ENCODE data around the gene DPH1.

Gene DPH1

DNA sequence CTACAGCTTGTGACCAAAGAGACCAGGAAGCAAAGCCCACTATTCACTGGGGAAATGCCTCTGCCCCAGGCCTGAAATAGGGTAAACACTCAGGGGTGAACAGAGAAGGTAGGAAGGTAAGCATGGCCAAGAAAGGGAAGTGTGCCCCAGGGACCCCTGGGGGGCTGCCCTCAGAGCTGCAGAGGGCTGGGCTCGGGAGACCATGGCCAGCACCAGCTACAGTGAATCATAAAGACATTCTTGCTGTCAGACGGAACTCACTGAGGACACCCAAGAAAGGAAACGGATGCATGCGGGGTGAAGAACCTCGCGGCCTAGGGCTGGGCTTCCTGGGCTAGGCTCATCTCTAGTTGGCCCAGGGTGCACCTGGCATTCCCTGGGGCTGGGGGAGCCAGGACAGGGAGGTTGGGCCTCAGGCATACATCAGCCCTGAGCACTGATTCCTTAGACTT is 34.6 kb downstream of the DPH1 start:
- DNase-seq = no peak

DNA sequence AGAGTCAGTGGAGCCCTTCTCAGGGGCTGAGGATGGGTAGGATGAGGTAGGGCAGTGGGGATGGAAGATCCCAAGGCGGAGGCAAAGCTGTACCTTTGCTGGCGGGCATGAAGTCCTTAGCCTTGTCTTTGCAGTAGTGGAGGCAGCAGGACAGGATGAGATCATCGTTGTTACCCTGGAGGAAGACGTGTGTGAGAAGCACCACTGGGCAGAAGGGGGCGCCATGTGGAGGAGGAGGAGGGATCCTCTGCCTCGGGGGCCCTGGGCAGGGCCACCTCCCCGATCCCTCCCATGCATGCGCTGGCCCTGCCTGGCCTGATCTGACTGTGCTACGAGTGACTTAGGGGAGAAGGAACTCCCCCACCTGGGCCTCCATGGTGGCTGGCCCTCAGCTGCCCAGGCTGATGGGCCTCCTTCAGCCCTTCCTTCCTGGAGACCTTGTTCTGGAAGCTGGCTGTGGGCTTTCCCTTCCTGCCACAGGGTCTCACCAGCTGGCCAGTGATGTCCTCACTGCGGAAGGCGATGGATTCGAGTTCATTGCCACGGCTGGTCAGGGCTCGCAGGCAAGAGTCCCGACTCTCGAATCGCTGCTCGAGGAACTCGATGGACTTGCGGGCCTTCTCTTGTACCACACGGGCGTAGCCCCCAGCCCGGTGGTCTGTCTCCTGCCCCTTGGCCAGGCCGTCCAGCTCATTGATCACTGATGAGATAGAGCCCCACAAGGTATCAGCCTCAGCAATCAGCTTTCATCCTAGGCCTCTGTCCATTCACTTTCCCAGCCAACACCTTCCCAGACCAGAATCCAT is 35.2 kb downstream of the DPH1 start:
- DNase-seq = no peak

DNA sequence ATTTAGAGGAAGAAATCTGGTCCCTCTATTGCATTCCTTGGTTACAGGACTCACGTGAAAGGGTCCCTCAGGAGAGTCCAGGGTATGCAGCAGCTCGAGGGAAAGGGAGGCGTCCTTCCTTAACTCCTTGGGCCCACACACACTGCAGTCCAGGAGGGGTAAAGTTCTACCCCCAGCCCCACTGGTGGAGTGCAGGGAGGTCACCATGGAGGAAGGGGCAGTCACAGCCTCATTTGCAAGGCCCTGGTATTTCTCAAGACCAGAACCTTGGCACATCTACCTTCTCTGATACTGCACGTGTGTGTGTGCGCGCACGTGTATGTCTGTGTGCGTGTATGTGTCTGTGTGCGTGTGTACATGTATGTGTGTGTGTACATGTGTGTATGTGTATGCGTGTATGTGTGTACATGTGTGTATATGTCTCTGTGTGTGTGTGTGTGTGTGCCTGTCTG is 36.0 kb downstream of the DPH1 start:
- DNase-seq = no peak

DNA sequence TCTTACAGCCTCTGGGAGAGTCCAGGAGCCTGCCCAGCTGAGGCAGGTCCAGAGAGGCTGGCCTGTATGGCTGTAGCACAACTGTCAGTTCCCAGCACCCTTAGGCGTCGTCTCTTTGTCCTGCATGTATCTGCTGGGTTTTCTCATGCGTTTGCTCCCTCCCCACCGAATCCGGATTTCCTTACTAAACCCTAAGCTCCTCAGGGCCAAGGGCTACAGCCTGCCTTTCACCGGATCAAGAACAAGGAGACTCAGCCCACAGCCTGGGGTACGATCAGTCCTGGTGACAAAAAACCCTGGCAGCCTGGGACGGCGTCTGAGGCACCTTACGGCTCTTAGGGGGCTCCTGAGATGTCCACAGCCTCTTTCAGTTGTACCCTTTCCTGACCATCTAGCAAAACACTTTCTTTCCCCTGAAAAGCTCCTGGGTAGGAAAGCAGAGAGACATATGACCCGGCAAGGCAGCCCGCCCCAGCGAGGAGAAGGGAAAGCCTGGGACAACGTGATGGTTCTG is 37.2 kb downstream of the DPH1 start:
- no peak for DNase-seq

DNA sequence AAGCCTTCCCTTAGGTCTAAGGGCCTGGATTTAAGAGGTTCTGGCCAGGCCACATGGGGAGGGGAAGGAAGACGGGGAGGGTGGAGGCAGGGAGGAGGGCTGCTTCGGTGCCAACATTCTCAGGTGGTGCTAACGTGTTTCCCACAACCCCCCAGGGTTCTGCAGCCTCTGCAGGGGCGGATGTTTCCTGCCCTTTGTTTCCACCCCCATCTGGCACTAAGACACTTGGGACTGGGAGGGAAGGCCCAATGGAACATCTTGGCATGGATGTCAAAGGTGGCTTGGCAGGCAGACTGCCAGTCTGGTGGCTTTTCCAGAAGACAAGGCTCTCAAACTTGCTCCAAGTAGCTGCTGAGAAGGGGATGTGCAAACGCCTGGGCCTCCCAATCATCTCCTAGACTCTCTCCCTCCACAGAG is 37.7 kb downstream of the DPH1 start:
- DNase-seq = no peak

DNA sequence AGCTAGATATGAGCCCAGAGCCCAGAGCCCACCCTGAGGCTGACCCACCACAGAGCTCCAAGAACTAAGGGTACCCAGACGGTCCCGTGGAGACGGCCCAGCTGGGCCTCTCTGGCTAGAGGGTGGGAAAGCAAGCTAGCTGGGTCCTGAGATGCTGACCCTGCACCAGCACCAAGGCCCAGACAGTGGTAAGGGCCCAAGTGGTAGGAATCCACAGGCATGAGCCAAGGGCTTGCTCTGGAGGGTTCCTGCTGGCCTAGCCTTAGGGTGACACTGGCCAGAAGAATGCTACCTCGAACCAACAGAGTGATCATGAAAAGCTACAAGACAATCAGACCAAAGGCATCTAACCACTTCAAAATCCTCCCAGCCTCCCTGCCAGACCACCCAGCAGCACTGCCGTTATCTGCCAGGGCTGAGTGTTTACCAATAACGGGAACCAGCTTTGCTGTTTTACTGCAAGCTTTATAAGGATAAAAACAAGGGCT is 38.1 kb downstream of the DPH1 start:
- no peak for DNase-seq

DNA sequence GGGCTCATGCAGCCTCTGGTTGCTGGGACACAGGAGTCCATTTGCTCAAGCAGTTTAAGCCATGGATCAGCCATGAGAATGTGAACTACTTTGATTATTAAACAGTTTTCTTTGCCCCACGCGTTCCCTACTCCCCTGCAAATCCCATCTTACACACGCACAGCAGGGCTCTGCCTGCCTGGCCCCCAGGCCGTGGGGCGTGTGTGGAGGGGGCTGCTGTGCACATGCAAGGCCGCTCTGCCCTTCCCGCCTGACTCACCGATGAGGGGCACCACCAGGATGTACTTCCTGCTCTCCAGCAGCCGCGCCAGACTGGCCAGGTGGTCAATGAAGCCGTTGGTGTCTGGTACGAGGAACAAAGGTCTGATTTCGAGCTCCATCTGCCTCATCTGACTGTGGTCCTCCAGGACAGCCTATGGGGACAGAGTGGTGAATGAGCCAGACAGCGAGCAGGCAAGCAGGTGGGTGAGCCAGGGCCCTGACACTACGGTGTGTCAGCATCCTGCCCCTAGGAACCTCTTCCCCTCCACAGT is 38.6 kb downstream of the DPH1 start:
- no peak for DNase-seq

DNA sequence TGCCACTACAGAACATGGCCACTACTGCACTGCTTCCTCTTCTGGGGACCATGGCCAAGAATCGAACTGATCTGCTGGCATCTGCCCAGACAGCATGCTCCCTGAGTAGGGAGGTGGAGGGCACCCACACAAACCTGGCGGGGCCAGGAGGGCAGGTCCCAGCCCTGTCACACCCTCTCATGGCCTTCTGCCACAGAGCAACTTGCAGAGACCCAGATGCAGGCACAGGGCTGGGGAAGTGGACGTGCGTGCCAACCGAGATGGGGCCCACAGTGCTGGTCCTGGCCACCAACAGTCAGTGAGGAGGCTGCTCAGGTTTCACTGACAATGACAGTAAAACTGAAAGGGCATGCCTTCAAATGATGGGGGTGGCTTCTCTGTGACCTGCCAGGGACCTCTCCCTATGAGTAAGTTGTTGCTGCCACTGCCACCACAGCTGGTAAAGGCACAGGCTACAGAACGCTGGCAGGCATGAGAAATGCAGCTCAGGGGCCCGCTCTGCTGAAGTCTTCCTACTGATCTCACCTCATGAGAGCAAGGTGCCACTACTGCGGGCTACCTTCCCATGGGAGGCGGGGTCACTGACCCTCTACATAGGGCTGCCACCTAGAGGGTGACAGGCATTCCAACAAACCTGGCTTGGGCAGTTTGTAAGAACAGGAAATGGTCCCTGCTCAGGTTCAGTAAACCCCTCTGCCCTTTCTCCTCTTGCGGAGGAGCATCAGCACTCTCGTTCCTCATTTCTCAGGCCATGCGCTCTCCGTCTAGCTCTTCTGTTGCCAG is 40.5 kb downstream of the DPH1 start:
- no peak for DNase-seq

DNA sequence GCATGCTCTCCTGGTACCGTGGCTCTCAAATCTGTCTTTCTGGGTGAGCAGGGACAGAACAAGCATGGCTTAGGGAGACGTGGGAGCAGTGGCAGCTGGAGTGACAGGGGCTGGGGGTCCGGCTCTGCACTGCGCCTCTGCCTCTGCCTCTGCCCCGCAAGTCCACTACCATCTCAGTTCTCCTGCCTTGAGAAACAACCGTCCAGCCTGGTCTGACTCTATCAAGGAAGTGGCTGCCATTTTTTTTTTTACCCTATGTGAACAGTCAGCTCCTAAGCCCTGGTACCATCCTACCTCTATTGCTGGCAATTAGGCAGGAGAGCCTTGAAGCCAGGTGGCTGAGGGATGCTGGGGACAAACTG is 41.1 kb downstream of the DPH1 start:
- no peak for DNase-seq

DNA sequence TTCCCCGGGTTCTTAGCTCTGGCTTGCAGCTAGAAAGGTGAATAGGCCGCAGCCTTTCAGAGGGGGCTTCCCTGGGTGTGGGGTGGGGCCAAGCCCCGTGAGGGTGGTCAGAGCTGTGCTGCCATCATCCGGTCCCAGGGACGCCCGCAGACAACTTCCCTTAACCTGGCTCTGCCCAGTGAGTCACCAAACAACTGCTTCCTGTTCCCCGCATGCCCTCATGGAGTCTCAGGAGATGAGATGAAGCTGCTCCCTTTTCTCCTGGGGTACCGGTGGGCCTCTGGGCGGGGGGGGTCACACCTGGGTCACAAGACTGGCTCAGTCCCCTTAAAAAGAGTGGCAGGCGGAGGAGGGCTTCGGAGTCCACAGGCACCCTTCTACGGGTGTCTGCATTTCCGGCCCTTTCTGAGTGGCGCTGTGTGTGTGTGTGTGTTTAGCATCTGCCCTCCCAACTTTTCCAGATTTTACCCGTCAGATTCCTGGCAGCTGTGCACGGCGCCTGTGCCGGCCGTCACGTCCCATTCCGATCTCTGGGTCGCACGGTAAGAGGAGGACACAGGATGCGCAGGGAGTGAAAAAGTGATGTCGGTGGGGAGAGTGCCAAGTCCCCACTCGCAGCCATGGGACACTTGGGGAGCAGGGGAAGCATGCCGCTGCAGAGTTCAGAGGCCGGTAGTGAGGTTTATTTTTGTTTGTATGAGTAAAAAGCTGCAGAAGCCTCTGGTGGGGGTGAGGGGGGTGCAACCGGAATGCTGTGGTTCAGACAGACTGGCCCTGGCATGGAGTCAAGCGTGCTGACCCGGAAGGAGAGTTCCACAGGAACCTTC is 41.7 kb downstream of the DPH1 start:
- DNase-seq = no peak

DNA sequence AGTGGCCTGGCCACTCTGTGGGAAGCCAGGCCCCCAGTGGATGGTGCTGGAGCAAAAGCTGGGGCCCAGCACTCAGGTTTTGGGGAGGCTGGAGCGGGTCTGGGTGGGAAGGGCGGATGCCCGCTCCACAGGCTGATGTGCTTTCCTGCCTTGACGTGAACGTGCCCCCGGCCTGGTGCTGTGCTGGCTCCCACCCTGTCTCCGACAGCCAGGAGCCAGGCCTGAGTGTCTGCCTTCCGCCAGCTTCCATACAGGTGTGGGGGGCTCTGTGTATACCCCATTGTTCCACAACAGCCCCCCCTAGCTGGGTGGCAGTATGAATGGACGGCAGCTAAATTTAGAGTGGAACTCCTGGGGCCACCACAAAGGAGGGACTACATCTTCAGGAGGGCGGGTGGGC is 45.0 kb downstream of the DPH1 start:
- no peak for DNase-seq

DNA sequence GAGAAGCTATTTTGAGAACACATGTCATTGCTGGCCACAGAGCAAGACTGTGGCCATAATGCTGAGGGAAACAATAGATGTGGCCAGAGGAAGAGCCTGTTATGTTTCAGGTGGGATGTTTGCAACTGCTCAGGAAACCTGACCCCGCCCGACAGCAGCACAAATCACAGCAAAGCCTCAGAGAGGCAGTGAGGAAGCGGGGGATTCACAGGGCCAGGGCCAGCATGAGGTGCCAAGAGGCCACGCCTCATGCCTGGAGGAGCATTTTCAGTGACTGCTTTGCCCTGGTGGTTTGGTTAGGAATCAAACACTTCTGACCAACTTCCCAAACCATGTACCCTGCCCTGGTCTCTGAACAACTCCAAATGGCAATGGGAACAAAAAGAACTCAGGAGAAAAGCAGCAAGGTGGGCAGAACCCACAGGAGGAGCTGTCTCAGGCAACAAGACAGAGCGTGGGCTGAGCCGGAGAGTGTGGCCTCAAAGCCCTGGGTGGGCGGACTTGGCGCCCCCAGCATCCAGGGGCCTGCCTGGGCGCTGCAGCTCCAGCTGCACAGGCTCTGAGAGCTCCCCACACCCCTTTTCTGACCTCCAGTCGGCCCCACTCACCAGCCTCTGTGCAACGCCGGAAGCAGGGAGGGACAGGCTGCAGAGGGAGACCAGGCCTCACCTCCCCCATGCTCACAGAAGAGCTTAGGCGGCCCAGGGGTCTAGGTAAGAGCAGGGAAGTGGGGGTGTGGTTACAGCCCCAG is 45.6 kb downstream of the DPH1 start:
- DNase-seq = no peak

DNA sequence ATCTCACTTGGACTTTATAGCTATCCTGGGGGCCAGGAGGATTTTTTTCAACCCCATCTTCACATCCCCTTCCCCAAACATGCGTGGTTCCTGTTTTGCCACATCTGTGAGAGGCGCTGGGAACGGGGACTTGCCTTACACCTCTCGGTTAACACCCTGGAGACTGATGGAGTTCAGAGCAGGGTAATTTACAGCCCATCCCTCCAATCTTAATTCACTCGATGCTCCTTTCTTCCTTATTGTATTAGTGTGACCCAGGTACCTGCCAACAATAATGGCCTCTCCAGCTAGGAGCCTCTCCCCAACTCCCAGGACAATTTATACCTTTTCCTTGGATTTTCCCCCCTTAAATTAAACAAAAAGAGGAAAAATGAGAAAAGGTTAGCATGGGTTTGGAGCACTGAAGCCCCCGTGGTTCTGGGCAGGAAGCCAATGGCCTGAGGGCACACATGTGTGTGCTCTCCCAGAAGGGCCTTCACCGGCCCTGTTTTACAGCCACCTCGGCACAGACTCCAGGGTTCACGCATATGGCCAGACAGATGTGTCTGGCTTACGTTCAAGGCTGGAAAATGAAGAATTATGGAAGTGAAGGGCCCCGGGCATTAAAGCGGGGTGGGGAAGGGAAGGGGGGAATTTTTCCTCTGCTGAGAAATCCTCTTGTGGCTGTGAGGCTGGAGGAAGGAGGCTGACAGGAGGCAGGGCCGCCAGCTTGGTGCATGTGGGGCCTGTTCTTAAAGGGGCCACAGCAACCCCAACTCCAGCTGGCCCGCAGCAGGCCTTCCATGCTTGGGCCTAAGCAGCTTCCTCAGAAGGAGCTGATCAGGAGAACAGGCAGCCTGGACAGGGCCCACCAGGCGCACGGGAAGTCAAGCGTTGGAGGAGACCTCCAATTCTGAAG is 46.4 kb downstream of the DPH1 start:
- DNase-seq = no peak

DNA sequence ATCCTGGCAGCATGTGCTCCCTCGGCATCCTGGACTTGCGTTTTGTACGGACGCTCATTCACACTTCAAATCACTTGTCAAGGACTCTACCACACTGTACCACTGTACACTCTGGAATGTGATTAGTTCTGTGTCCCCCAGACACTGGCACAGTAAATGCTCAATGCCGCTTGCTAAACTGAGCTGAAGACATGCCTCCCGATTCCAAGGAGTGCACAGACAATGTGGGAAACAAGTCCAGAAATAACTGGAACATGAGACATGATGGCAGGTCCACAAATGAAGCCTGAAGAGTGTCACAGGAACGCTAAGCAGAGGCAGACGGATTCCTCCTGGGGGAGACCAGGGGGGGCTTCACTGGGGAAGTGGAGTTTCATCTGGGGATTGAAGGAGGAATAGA is 47.1 kb downstream of the DPH1 start:
- DNase-seq = no peak

DNA sequence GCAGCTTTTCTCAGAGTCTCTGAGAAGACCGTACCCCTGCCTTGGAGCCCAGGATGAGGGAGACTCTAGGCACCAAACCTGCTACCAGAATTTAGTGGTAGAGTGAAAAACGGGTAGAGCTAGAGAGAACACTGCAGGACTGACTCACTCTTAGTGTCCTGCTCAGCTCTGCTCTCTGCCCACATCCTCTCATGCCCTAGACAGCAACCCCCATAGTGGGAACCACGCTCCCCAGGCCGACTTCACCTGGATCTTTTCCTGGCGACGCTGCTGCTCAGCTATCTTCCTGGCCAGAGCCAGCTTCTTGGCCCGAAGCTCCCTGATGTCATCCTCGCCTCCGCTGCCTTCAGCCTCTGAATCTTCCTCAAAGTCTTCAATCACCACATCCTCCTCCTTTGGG is 51.6 kb downstream of the DPH1 start:
- no peak for DNase-seq

DNA sequence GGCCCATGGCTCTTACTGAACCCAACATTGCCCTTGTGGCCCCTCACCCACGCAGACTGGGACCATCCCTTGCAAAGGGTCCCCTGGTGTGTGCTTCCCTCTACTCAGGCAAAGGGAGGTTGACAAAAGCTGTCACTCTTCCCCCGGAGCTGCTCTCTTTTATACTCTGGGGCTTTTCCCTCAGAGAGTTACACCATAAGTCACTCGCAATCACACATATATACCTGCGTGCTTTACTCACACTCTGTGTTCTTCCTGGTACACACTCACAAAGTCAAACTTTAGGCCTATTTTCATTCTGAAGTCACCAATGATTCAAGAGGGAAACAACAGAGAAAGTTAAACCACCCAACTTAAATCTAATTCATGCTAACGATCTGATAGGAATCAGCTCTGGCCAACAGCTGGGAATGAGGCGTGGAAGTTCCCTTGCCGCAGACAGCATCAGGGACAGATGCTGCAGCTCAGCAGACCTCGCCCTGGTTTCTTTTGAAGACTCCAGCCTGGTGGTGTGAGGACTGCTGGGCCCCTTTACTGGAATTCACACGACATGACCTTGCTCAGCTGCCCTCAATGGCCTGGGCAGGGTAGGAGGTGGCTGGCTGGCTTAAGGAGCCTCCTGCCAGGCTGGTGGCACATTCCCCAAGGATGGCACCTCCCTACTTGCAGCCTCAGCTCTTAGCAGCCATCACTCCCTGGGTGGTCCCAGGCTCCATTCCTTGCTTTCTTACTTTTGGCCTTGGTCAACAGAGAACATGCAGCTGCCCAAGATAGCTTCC is 52.2 kb downstream of the DPH1 start:
- DNase-seq = no peak

DNA sequence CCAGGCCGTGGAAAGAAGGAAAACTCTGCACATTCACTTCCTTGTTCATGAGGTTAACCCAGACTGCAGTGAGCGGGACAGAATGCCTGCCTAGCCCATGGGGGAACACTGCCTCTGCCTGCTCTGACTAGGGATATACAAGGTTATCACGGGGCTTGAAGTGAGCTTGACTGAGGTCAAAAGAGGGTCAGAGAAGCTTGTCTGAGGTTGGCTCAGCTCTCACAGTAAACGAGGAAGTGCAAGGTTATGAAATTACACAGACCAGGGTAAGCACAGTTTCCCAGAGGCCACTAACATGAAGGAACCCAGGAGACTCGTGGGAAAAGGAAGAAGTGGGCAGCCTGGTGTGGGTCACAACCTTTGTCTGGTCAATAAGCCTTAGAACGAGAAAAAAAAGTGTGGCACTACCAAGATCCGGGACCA is 53.7 kb downstream of the DPH1 start:
- no peak for DNase-seq

DNA sequence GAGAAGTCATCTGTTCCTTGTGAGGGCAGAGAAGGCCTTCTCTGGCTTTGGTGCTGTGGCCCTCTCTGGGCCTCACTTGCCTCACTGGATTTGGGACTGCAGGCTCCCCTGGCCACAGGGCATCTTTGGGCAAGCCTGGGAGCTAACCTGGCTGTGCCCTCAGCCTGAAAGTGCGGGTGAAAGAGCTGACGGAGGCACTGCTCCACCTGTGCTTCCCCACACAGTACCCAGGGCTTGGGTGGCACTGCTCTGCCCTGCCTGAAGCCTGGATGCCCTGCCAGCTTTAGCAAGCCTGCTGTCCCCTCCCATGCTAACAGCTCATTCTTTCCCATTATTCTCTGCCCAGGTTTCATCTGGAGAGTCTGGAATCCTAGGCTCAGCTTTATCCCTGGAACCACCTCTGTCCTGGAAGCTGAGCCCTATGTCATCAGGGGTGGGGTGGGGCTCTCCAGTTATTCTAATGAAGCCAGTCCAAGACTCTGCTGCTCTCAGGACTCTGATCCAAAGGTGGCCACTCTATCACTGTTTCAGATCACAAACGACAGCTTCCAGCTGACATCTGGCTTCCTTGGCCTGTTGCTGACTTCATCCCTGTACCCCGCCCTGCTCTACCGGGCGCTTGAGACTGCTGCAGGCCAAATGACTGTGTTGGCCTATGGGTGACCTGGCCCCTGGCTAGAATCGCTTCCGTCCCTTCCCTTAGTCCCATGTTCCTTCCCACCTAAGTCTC is 54.2 kb downstream of the DPH1 start:
- no peak for DNase-seq
